Measurements from ENCODE around the gene DCTN4. TPM values are rescaled to one million over a fixed set of nuclear protein-coding genes. Genes with fewer than 3 reads are reported as not detected.

DCTN4 gene
- total RNA-seq, 1 donor, result 66.1 TPM

Other genes starting within 250 kb of the DCTN4 start
- gene SYNPO, start 118.4 kb downstream of the DCTN4 start, total RNA-seq, result 7.3 and 10.6 TPM in 2 replicates
- under 0.01 TPM in 2 replicates for gene MYOZ3, start 97.8 kb downstream of the DCTN4 start, total RNA-seq
- gene RBM22, start 58.0 kb downstream of the DCTN4 start, total RNA-seq, result 18.7 and 29.8 TPM in 2 replicates
- gene SMIM3, start 19.7 kb upstream of the DCTN4 start, total RNA-seq, result 41.5 and 49.9 TPM in 2 replicates
- 0.32 TPM in 1 of 2 replicates, not detected in the other for gene IRGM, start 87.5 kb upstream of the DCTN4 start, total RNA-seq
- gene ZNF300, start 146.0 kb upstream of the DCTN4 start, total RNA-seq, result 5.2 and 6.9 TPM in 2 replicates